Measurements from ENCODE around the gene PIEZO2. TPM values are rescaled to one million over a fixed set of nuclear protein-coding genes. Genes with fewer than 3 reads are reported as not detected.

Gene PIEZO2
- total and polyA plus RNA-seq, 2 of the 8 experiments (the other 6 are each of a cell fraction or from before 2014, with no cell fraction given): 4.7 to 16.5 TPM

DNA sequence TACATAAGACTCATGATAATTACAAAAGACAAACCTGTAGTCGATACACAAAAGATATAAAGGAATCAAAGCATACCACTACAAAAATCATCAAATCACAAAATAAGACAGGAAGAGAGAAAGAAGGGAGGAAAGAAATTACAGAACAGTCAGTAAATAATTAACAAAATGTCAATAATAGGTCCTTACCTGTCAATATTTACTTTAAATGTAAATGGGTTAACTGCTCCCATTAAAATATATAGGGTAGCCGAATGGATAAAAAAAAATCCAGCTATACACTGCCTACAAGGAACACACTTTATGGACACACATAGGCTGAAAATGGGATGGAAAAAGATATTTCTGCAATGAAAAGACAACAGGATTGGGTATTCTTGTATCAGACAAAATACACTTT lies 163.7 kb downstream of the PIEZO2 start:
- POLR2A ChIA-PET (ENCODE audit: partially characterized antibody): no interaction called here
- Histone ChIP-seq H3K23ac (ENCODE audit: insufficient read length) (no peak overlapping the region), H2BK120ac (replicated peaks; ENCODE audit: low read depth, low read length) (no peak overlapping the region), H3K79me1 (ENCODE audit: low read depth, low read length) (no peaks in the 10 kb centered on the region), H3K4me2 (ENCODE audit: insufficient read depth in 1 of 2, low read depth in 2 of 2, low read length in 2 of 2) (no peak overlapping the region), H2BK5ac (ENCODE audit: low read depth, low read length) (no peak overlapping the region), H2AFZ (ENCODE audit: low read length) (no peak overlapping the region), H4K5ac (ENCODE audit: insufficient read length, low read depth, low read length) (no peak overlapping the region), H3K9ac (replicated peaks in 1 of 4; ENCODE audit: extremely low read depth in 1 of 4, low read depth in 3 of 4, low read length in 3 of 4) (no peak overlapping the region), H3K14ac (ENCODE audit: insufficient read length) (no peak overlapping the region), H4K8ac (ENCODE audit: extremely low read depth, insufficient read depth, low read length) (no peak overlapping the region), H2BK12ac (ENCODE audit: low read depth, low read length) (no peak overlapping the region), H3K18ac (ENCODE audit: extremely low read depth, low read length) (no peak overlapping the region), H3K27me3 (replicated peaks in 1 of 4; ENCODE audit: control insufficient read depth in 3 of 4, extremely low read depth in 1 of 4, insufficient read depth in 3 of 4, low read length in 3 of 4) (no peaks in the 10 kb centered on the region), H3K4me1 (replicated peaks in 1 of 4; ENCODE audit: control insufficient read depth in 3 of 4, insufficient read depth in 4 of 4, low read length in 3 of 4) (no peaks in the 10 kb centered on the region), H4K91ac (replicated peaks; ENCODE audit: insufficient read length, low read length) (no peak overlapping the region), H3K23me2 (ENCODE audit: low read depth, low read length) (no peaks in the 10 kb centered on the region), H3K4ac (replicated peaks; ENCODE audit: insufficient read length, low read depth, low read length) (no peak overlapping the region), H2BK15ac (ENCODE audit: low read length) (no peak overlapping the region), H2BK20ac (ENCODE audit: low read length) (no peak overlapping the region), H3K9me3 (ENCODE audit: insufficient read depth in 2 of 2, low read depth in 1 of 2, low read length in 1 of 2) (peaks cover 0 to 9% of the 10 kb centered on the region in 2 experiments; a peak in 1 of 4 replicates), H4K20me1 (replicated peaks in 1 of 2; ENCODE audit: control insufficient read depth in 1 of 2, insufficient read depth in 2 of 2, low read length in 2 of 2) (no peaks in the 10 kb centered on the region), H3K4me3 (ENCODE audit: extremely low read depth in 1 of 4, insufficient read depth in 2 of 4, low read depth in 3 of 4, low read length in 4 of 4) (no peak overlapping the region), H3K56ac (replicated peaks; ENCODE audit: insufficient read length, low read depth, low read length) (no peak overlapping the region), H3K36me3 (ENCODE audit: control insufficient read depth in 2 of 4, insufficient read depth in 4 of 4, low read length in 3 of 4) (no peaks in the 10 kb centered on the region), H2AK5ac (ENCODE audit: low read depth, low read length) (no peak overlapping the region), H3K79me2 (ENCODE audit: control insufficient read depth in 1 of 2, insufficient read depth in 2 of 2, low read length in 2 of 2) (no peaks in the 10 kb centered on the region), H3K27ac (ENCODE audit: low read depth, low read length) (no peak overlapping the region)
- no peak for TF ChIP-seq JUN (IDR thresholded peaks at IDR 0.05; ENCODE audit: low read depth, low read length)
- TF ChIP-seq POU5F1 (IDR thresholded peaks at IDR 0.05; ENCODE audit: low read depth, low read length): no peak
- TF ChIP-seq JUND (IDR thresholded peaks at IDR 0.05; ENCODE audit: low read length): no peak
- no peak for TF ChIP-seq MAX (IDR thresholded peaks at IDR 0.05)
- TF ChIP-seq RBBP5 (IDR thresholded peaks at IDR 0.05; ENCODE audit: borderline replicate concordance, low read depth, low read length): no peak
- no peak for FAIRE-seq
- DNase-seq (ENCODE audit: low read depth in 1 of 2, low spot score in 2 of 2): no peak
- CTCF ChIA-PET (ENCODE audit: partially characterized antibody): no interaction called here
- WGBS, 2 experiments (ENCODE audit: extremely low coverage in 1 of 2, insufficient coverage in 1 of 2, insufficient read length in 1 of 2, insufficient replicate concordance in 2 of 2, low coverage in 1 of 2, low lambda C conversion rate in 2 of 2, missing lambda C conversion rate in 1 of 2): 82% methylated on average over 2 of the region's 2 CpGs; no CpG with 5 or more reads in 1 of the 2 experiments
